ENCODE data around the gene C3.

DNA sequence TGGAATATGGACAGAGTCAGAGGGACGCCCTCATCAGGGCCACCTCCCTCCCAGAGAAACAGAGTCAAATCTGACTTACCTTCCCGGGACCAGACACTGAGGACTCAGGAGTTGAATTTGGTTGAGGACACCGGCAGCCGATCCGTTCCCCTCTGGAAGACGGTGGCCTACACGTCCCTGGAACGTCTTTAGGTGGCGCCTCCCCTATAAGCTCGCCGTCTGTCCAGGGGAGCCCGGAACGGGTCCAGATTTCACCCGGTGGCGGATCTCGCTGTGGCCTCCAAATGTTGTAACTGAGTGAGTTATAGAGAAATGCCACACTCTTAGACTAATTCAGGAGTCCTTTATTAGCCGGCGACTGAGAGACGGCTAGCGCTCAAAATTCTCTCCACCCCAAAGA is 59.5 kb downstream of the C3 start:
- TF ChIP-seq, protein P1, sequence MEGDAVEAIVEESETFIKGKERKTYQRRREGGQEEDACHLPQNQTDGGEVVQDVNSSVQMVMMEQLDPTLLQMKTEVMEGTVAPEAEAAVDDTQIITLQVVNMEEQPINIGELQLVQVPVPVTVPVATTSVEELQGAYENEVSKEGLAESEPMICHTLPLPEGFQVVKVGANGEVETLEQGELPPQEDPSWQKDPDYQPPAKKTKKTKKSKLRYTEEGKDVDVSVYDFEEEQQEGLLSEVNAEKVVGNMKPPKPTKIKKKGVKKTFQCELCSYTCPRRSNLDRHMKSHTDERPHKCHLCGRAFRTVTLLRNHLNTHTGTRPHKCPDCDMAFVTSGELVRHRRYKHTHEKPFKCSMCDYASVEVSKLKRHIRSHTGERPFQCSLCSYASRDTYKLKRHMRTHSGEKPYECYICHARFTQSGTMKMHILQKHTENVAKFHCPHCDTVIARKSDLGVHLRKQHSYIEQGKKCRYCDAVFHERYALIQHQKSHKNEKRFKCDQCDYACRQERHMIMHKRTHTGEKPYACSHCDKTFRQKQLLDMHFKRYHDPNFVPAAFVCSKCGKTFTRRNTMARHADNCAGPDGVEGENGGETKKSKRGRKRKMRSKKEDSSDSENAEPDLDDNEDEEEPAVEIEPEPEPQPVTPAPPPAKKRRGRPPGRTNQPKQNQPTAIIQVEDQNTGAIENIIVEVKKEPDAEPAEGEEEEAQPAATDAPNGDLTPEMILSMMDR (IDR thresholded peaks at IDR 0.05), result no peak
- no peak for TF ChIP-seq POLR2A (IDR thresholded peaks at IDR 0.05; ENCODE audit: low read length)
- no peak for TF ChIP-seq NR3C1 (IDR thresholded peaks at IDR 0.05)
- TF ChIP-seq RAD21 (conservative IDR thresholded peaks at IDR 0.05 in 1 of 2, IDR thresholded peaks at IDR 0.05 in 1 of 2), result no peak
